GM19438 (cell line): ENCODE measurements around the gene CLVS2.

Experiments used
- ATAC-seq: cut with Tn5 transposase; IDR thresholded peaks from one replicate; pipeline ENCODE4 v1.9.1; 2021; ENCODE audit warnings: low read depth; ENCODE audit not compliant: unreplicated experiment

CLVS2 gene

GRCh38 chr6:122995921-122996793 lies at the start of gene CLVS2:
TSS of gene CLVS2 (plus strand) at chr6:122996235. CDS start at chr6:122997778, 1,543 bp downstream.
- no peak for ATAC-seq

- no peak for ATAC-seq
These were observed 48.7 kb upstream of the CLVS2 start for GRCh38 chr6:122947355-122947754.

GRCh38 chr6:122953766-122954165 lies 42.3 kb upstream of the CLVS2 start:
- ATAC-seq = no peak

- no peak for ATAC-seq
These were observed 39.7 kb upstream of the CLVS2 start for GRCh38 chr6:122956376-122956775.

- no peak for ATAC-seq
These were observed 33.9 kb upstream of the CLVS2 start for GRCh38 chr6:122962000-122962624.

- ATAC-seq = no peak
These were observed 26.0 kb upstream of the CLVS2 start for GRCh38 chr6:122969999-122970533.

GRCh38 chr6:122977180-122977579 lies 18.9 kb upstream of the CLVS2 start:
- ATAC-seq = no peak

- no peak for ATAC-seq
These were observed 11.6 kb upstream of the CLVS2 start for GRCh38 chr6:122984393-122984792.

GRCh38 chr6:122994256-122994655 lies 1.8 kb upstream of the CLVS2 start:
- no peak for ATAC-seq

GRCh38 chr6:122996794-122997505 lies 915 bp downstream of the CLVS2 start:
- no peak for ATAC-seq

- no peak for ATAC-seq
These were observed 1.6 kb downstream of the CLVS2 start for GRCh38 chr6:122997541-122998150.

- no peak for ATAC-seq
These were observed 2.5 kb downstream of the CLVS2 start for GRCh38 chr6:122998403-122998975.

GRCh38 chr6:123000244-123000770 lies 4.3 kb downstream of the CLVS2 start:
- no peak for ATAC-seq

GRCh38 chr6:123001540-123001939 lies 5.5 kb downstream of the CLVS2 start:
- no peak for ATAC-seq

GRCh38 chr6:123007885-123008284 lies 11.8 kb downstream of the CLVS2 start:
- ATAC-seq = no peak

GRCh38 chr6:123009059-123009458 lies 13.0 kb downstream of the CLVS2 start:
- no peak for ATAC-seq

- no peak for ATAC-seq
These were observed 18.8 kb downstream of the CLVS2 start for GRCh38 chr6:123014835-123015234.

- ATAC-seq = no peak
These were observed 20.5 kb downstream of the CLVS2 start for GRCh38 chr6:123016431-123017103.

GRCh38 chr6:123017104-123017682 lies 21.2 kb downstream of the CLVS2 start:
- no peak for ATAC-seq
